ENCODE measurements around the gene RHOJ. TPM values are rescaled to one million over a fixed set of nuclear protein-coding genes. Genes with fewer than 3 reads are reported as not detected.

The RHOJ gene
- total RNA-seq, 4 donors from 2014 or later, result 13.6 to 40.8 (median 25.0) TPM

DNA sequence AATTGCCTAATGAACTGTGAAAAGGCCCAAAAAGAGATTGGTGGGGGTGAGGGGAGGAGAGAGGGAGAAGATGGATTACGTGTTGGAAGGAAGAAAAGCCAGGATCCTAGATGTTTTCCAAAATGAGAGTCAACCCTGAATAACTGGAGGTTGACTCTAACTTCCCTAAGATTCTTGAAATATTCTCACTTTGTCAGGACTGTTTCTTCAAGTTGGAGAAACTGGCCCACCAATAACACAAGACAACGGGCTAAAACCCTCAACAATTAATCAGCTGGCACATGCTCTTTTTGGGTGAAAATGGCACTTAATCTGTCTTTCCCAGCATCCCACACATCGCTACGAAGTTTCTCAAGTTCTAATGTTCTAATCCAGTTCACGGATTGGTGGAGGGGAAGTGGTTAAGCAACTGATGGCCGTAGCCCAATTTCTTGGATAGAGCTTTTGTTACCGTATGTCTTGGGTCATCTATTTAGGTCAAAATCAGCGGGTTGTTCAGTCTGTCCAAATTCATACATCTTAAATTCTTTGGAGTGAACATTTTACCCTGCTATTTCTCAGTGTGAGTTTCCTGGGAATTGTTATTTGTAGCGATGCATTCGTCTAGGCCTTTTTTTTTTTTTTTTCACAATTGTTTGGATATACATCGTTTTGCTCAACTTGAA lies 65.5 kb downstream of the RHOJ start:
- no peaks in the 10 kb centered on the region for H3K36me3 ChIP-seq
- no peaks in the 10 kb centered on the region for H3K9me3 ChIP-seq
- TF ChIP-seq, protein P1, sequence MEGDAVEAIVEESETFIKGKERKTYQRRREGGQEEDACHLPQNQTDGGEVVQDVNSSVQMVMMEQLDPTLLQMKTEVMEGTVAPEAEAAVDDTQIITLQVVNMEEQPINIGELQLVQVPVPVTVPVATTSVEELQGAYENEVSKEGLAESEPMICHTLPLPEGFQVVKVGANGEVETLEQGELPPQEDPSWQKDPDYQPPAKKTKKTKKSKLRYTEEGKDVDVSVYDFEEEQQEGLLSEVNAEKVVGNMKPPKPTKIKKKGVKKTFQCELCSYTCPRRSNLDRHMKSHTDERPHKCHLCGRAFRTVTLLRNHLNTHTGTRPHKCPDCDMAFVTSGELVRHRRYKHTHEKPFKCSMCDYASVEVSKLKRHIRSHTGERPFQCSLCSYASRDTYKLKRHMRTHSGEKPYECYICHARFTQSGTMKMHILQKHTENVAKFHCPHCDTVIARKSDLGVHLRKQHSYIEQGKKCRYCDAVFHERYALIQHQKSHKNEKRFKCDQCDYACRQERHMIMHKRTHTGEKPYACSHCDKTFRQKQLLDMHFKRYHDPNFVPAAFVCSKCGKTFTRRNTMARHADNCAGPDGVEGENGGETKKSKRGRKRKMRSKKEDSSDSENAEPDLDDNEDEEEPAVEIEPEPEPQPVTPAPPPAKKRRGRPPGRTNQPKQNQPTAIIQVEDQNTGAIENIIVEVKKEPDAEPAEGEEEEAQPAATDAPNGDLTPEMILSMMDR (IDR thresholded peaks at IDR 0.05), result no peak
- no peak for TF ChIP-seq POLR2A (IDR thresholded peaks at IDR 0.05)
- H3K27ac ChIP-seq, result peak overlapping the region in 1 of 2 donors; percentile 50
- intact Hi-C loops (cut with DNase I; ENCODE audit: low total_unique reads), result loop anchor here (10.0 kb wide), 1 partner anchor 95 kb away; no protein-coding TSS in a partner anchor
- H3K4me3 ChIP-seq, result no peak overlapping the region
- DNase-seq, result peak; percentile 45 to 46
- no peaks in the 10 kb centered on the region for H3K27me3 ChIP-seq
- H3K4me1 ChIP-seq, result no peaks in the 10 kb centered on the region

GRCh38 chr14:63273129-63273528 lies 68.9 kb downstream of the RHOJ start:
- DNase-seq, result no peak
- TF ChIP-seq POLR2A (IDR thresholded peaks at IDR 0.05), result no peak
- TF ChIP-seq, protein P1 (IDR thresholded peaks at IDR 0.05), result no peak
- Histone ChIP-seq H3K27me3 (no peaks in the 10 kb centered on the region), H3K9me3 (no peaks in the 10 kb centered on the region), H3K4me1 (no peaks in the 10 kb centered on the region), H3K4me3 (no peak overlapping the region), H3K36me3 (no peaks in the 10 kb centered on the region), H3K27ac (peak overlapping the region; percentile 19 to 35)
- intact Hi-C loops (cut with DNase I; ENCODE audit: low total_unique reads), result loop anchor here (10.0 kb wide), 1 partner anchor 98 kb away; no protein-coding TSS in a partner anchor

- no peak for TF ChIP-seq POLR2A (IDR thresholded peaks at IDR 0.05)
- TF ChIP-seq, protein P1 (IDR thresholded peaks at IDR 0.05), result no peak
- Histone ChIP-seq H3K36me3 (no peaks in the 10 kb centered on the region), H3K4me3 (no peak overlapping the region), H3K4me1 (no peaks in the 10 kb centered on the region), H3K27me3 (no peaks in the 10 kb centered on the region), H3K9me3 (no peaks in the 10 kb centered on the region), H3K27ac (peak overlapping the region; percentile 19 to 35)
- DNase-seq, result peak; percentile 54 to 64
- intact Hi-C loops (cut with DNase I; ENCODE audit: low total_unique reads), result loop anchor here (10.0 kb wide), 1 partner anchor 99 kb away; no protein-coding TSS in a partner anchor
Observed at GRCh38 chr14:63273717-63274655, 69.7 kb downstream of the RHOJ start.

DNA sequence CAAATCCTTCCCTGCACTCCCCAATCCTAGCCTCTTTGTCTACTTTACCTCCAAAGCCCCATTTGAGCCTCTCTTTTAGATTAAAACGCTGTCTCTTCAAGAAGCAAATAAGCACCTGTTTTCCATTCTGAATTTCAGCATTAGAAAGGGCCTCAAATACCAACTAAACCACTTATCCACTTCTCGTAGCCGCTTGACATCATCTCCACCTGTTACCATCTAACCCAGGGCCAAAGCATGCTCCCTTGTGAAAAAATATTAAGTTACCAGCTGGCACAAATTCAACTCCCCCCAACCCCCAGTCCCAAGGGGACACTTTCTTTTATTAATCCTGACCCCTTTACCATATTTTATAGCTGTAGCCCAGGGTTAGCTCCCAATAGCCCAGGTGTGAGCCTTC lies 71.4 kb downstream of the RHOJ start:
- no peaks in the 10 kb centered on the region for H3K27me3 ChIP-seq
- H3K4me3 ChIP-seq, result no peak overlapping the region
- no peaks in the 10 kb centered on the region for H3K4me1 ChIP-seq
- H3K36me3 ChIP-seq, result no peaks in the 10 kb centered on the region
- DNase-seq, result no peak
- intact Hi-C loops (cut with DNase I; ENCODE audit: low total_unique reads), result loop anchor here (10.0 kb wide), 1 partner anchor 101 kb away; no protein-coding TSS in a partner anchor
- TF ChIP-seq, protein P1 (IDR thresholded peaks at IDR 0.05), result no peak
- TF ChIP-seq POLR2A (IDR thresholded peaks at IDR 0.05), result no peak
- peak overlapping the region in 1 of 2 donors; percentile 13 for H3K27ac ChIP-seq
- no peaks in the 10 kb centered on the region for H3K9me3 ChIP-seq
